ENCODE results near the gene ATCAY. TPM values are rescaled to one million over a fixed set of nuclear protein-coding genes. Genes with fewer than 3 reads are reported as not detected.

ATCAY gene
- polyA plus RNA-seq, 3 donors: not detected

DNA sequence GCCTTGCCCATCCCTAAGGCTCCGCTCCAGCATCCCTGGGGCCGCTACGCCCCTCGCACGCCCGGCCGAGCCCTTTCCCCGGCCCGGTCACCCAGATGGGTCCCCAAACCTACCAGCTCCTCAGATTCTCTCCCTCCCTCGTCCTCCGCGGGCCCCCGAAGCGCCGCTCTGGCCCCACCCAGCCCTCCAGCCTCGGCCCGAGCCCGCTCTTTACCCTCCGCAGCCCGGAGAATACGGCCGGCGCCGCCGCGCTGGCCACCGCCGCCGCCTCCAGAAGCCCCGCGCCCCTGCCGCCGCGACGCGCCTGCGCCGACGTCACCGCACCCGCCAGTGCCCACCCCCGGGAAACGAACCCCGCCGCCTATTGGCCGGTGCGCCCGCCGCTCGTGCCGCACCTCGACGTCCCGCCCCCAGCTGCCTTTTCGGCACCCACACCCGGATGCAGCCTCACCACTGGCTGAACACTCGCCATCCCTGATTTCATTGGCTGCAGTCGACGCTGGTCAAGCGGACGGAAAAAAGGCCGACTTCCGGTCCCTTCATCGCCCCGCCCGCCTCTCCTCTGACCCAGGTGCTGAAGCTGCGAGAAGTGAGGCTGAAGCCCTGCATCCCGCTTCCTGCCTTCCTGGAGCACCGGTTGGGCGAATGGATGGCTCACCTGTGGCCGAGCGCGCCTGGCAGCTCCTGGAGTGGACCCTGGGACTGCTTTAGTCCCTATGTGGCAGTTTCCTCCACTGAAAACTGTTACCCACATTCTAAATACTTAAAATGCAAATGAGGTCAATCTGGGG lies 90.5 kb downstream of the ATCAY start, which contains the start of gene DAPK3:
Gene DAPK3, minus strand, starts transcription at position 292 of the 791 bp plus-strand sequence. CDS start 1,364 bp downstream, outside the sequence.
- peaks cover 0 to 2% (median 2%) of the 10 kb centered on the region in 3 donors for H3K27me3 Mint-ChIP-seq (ENCODE audit: low read depth in 3 of 3)
- under 1% methylated on average over 73 of the region's 73 CpGs for WGBS (ENCODE audit: insufficient coverage)
- Histone ChIP-seq H3K36me3 (replicated peaks in 1 of 2; ENCODE audit: control insufficient read depth in 1 of 2, insufficient read depth in 2 of 2, low read length in 2 of 2) (peaks cover 40 to 47% of the 10 kb centered on the region in 2 donors), H2AFZ (ENCODE audit: insufficient read depth, low read depth, low read length, poor library complexity, severe bottlenecking) (peak within 1 kb of the TSS; percentile 85), H3K4me3 (replicated peaks in 1 of 3; ENCODE audit: low read depth in 2 of 3, low read length in 3 of 3) (peak within 1 kb of the TSS; percentile 85 to 95 (median 94)), H3K27me3 (ENCODE audit: control insufficient read depth in 2 of 2, insufficient read depth in 2 of 2, low read length in 2 of 2) (no peaks in the 10 kb centered on the region), H3K27ac (ENCODE audit: low read depth in 1 of 2, low read length in 2 of 2) (peak within 1 kb of the TSS; percentile 44 to 76), H3K79me2 (ENCODE audit: insufficient read depth, low read length) (peaks cover 33% of the 10 kb centered on the region), H3K9me3 (replicated peaks in 1 of 2; ENCODE audit: control insufficient read depth in 1 of 2, insufficient read depth in 1 of 2, low read length in 2 of 2) (no peaks in the 10 kb centered on the region), H3K9ac (ENCODE audit: insufficient read depth, low read length, poor library complexity, severe bottlenecking) (peak within 1 kb of the TSS; percentile 89), H3K4me1 (ENCODE audit: control insufficient read depth in 1 of 2, insufficient read depth in 2 of 2, low read length in 2 of 2) (peaks cover 11 to 20% of the 10 kb centered on the region in 2 donors), H3K4me2 (replicated peaks; ENCODE audit: extremely low read depth, low read length, poor library complexity, severe bottlenecking) (peak within 1 kb of the TSS; percentile 77), H4K20me1 (ENCODE audit: insufficient read depth, low read length) (peaks cover 39% of the 10 kb centered on the region)
- peak; percentile 95 to 96 (median 96) for DNase-seq
- no peaks in the 10 kb centered on the region for H3K9me3 Mint-ChIP-seq
- intact Hi-C loops (cut with micrococcal nuclease): loop anchor here in 1 of 2 donors (2.0 kb wide), 1 partner anchor 14 kb away; the partner anchor contains the start of gene EEF2
- H3K4me3 Mint-ChIP-seq: peak within 1 kb of the TSS; percentile 88 to 93
- peaks cover 15% of the 10 kb centered on the region for H3K4me1 Mint-ChIP-seq
- TF ChIP-seq, protein P1, sequence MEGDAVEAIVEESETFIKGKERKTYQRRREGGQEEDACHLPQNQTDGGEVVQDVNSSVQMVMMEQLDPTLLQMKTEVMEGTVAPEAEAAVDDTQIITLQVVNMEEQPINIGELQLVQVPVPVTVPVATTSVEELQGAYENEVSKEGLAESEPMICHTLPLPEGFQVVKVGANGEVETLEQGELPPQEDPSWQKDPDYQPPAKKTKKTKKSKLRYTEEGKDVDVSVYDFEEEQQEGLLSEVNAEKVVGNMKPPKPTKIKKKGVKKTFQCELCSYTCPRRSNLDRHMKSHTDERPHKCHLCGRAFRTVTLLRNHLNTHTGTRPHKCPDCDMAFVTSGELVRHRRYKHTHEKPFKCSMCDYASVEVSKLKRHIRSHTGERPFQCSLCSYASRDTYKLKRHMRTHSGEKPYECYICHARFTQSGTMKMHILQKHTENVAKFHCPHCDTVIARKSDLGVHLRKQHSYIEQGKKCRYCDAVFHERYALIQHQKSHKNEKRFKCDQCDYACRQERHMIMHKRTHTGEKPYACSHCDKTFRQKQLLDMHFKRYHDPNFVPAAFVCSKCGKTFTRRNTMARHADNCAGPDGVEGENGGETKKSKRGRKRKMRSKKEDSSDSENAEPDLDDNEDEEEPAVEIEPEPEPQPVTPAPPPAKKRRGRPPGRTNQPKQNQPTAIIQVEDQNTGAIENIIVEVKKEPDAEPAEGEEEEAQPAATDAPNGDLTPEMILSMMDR (IDR thresholded peaks at IDR 0.05): no peak
- H3K36me3 Mint-ChIP-seq: peaks cover 25 to 45% of the 10 kb centered on the region in 2 donors
- H3K27ac Mint-ChIP-seq: peak within 1 kb of the TSS; percentile 72 to 93 (median 81)

DNA sequence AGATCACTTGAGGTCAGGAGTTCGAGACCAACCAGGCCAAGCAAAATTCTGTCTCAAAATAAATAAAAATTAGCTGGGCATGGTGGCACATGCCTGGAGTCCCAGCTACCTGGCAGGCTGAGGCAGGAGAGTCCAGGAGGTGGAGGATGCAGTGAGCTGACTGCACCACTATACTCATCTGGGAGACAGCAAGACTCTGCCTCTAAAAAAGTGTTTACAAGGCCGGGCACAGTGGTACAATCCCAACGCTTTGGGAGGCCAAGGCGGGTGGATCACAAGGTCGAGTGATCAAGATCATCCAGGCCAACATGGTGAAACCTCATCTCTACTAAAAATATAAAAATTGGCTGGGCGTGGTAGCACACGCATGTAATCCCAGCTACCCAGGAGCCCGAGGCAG lies 94.7 kb downstream of the ATCAY start:
- peaks cover 0 to 2% (median 2%) of the 10 kb centered on the region in 3 donors for H3K27me3 Mint-ChIP-seq (ENCODE audit: low read depth in 3 of 3)
- TF ChIP-seq, protein P1 (IDR thresholded peaks at IDR 0.05): no peak

More for the DNA sequence above, 94.7 kb downstream of the ATCAY start:
- Histone ChIP-seq H2AFZ (ENCODE audit: insufficient read depth, low read depth, low read length, poor library complexity, severe bottlenecking) (no peak overlapping the region), H3K27ac (ENCODE audit: low read depth in 1 of 2, low read length in 2 of 2) (no peak overlapping the region), H3K9ac (ENCODE audit: insufficient read depth, low read length, poor library complexity, severe bottlenecking) (no peak overlapping the region), H3K36me3 (replicated peaks in 1 of 2; ENCODE audit: control insufficient read depth in 1 of 2, insufficient read depth in 2 of 2, low read length in 2 of 2) (peaks cover 49 to 52% of the 10 kb centered on the region in 2 donors), H3K27me3 (ENCODE audit: control insufficient read depth in 2 of 2, insufficient read depth in 2 of 2, low read length in 2 of 2) (no peaks in the 10 kb centered on the region), H3K9me3 (replicated peaks in 1 of 2; ENCODE audit: control insufficient read depth in 1 of 2, insufficient read depth in 1 of 2, low read length in 2 of 2) (no peaks in the 10 kb centered on the region), H3K4me3 (replicated peaks in 1 of 3; ENCODE audit: low read depth in 2 of 3, low read length in 3 of 3) (no peak overlapping the region), H4K20me1 (ENCODE audit: insufficient read depth, low read length) (peaks cover 52% of the 10 kb centered on the region), H3K4me2 (replicated peaks; ENCODE audit: extremely low read depth, low read length, poor library complexity, severe bottlenecking) (no peak overlapping the region), H3K79me2 (ENCODE audit: insufficient read depth, low read length) (peaks cover 30% of the 10 kb centered on the region), H3K4me1 (ENCODE audit: control insufficient read depth in 1 of 2, insufficient read depth in 2 of 2, low read length in 2 of 2) (peaks cover 7 to 11% of the 10 kb centered on the region in 2 donors)
- Mint-ChIP-seq H3K9me3 (no peaks in the 10 kb centered on the region), H3K4me3 (no peak overlapping the region), H3K27ac (peak overlapping the region in 1 of 7 donors; percentile 20), H3K4me1 (peaks cover 6% of the 10 kb centered on the region), H3K36me3 (peaks cover 41 to 51% of the 10 kb centered on the region in 2 donors)
- DNase-seq: no peak
- 85% methylated on average over 5 of the region's 8 CpGs for WGBS (ENCODE audit: insufficient coverage)
- intact Hi-C loops (cut with micrococcal nuclease): no loop called here
